ENCODE measurements around the gene LRG1.
"Not testable (repeated sequence)": the region's sequence is repeated elsewhere in the genome, so short reads cannot be mapped to it uniquely, and the experiment has no call there.

The LRG1 gene

GRCh38 chr19:4547303-4548237, 7.7 kb upstream of the LRG1 start:
- no peaks in the 10 kb centered on the region for H3K4me1 ChIP-seq
- H3K36me3 ChIP-seq = no peaks in the 10 kb centered on the region
- H3K4me3 ChIP-seq = no peak overlapping the region
- TF ChIP-seq CTCF (IDR thresholded peaks at IDR 0.05) = no peak
- H3K27ac ChIP-seq = no peak overlapping the region
- intact Hi-C loops (cut with DNase I; ENCODE audit: low total_unique reads) = no loop called here
- H3K27me3 ChIP-seq = peaks cover 0 to 52% of the 10 kb centered on the region in 2 donors
- H3K9me3 ChIP-seq = no peaks in the 10 kb centered on the region
- no peak for DNase-seq

GRCh38 chr19:4543842-4544647, 4.2 kb upstream of the LRG1 start:
- no peak overlapping the region for H3K27ac ChIP-seq
- H3K4me1 ChIP-seq = no peaks in the 10 kb centered on the region
- no peak overlapping the region for H3K4me3 ChIP-seq
- TF ChIP-seq CTCF (IDR thresholded peaks at IDR 0.05) = no peak
- no peak for DNase-seq
- H3K36me3 ChIP-seq = no peaks in the 10 kb centered on the region
- peaks cover 0 to 50% of the 10 kb centered on the region in 2 donors for H3K27me3 ChIP-seq
- H3K9me3 ChIP-seq = peaks cover 0 to 10% (median 0%) of the 10 kb centered on the region in 3 donors
- intact Hi-C loops (cut with DNase I; ENCODE audit: low total_unique reads) = no loop called here

- Histone ChIP-seq H3K36me3 (no peaks in the 10 kb centered on the region), H3K4me1 (no peaks in the 10 kb centered on the region), H3K4me3 (peak overlapping the region; percentile 3 to 11), H3K27ac (no peak overlapping the region), H3K9me3 (peaks cover 0 to 10% (median 0%) of the 10 kb centered on the region in 3 donors), H3K27me3 (peaks cover 0 to 56% of the 10 kb centered on the region in 2 donors)
- intact Hi-C loops (cut with DNase I; ENCODE audit: low total_unique reads) = no loop called here
- no peak for TF ChIP-seq CTCF (IDR thresholded peaks at IDR 0.05)
- no peak for DNase-seq
Measured at GRCh38 chr19:4542896-4543841, 3.3 kb upstream of the LRG1 start.

GRCh38 chr19:4541806-4542145, 1.9 kb upstream of the LRG1 start:
- H3K27ac ChIP-seq; H3K4me1 ChIP-seq; intact Hi-C loops (cut with DNase I; ENCODE audit: low total_unique reads); H3K36me3 ChIP-seq; DNase-seq; H3K4me3 ChIP-seq: not testable (repeated sequence)
- Histone ChIP-seq H3K9me3 (peaks cover 0 to 10% (median 0%) of the 10 kb centered on the region in 3 donors), H3K27me3 (peaks cover 0 to 59% of the 10 kb centered on the region in 2 donors)

- DNase-seq = no peak
- no peak for TF ChIP-seq CTCF (IDR thresholded peaks at IDR 0.05)
- H3K4me1 ChIP-seq = no peaks in the 10 kb centered on the region
- H3K27ac ChIP-seq = no peak overlapping the region
- no peak overlapping the region for H3K4me3 ChIP-seq
- peaks cover 0 to 64% of the 10 kb centered on the region in 2 donors for H3K27me3 ChIP-seq
- peaks cover 0 to 10% (median 0%) of the 10 kb centered on the region in 3 donors for H3K9me3 ChIP-seq
- H3K36me3 ChIP-seq = no peaks in the 10 kb centered on the region
- intact Hi-C loops (cut with DNase I; ENCODE audit: low total_unique reads) = no loop called here
Measured at GRCh38 chr19:4541114-4541805, 1.4 kb upstream of the LRG1 start.

Data from tibial artery (tissue), 4 donors.